ENCODE data around the gene PARVB.
"Not testable (repeated sequence)": the region's sequence is repeated elsewhere in the genome, so short reads cannot be mapped to it uniquely, and the experiment has no call there.

The PARVB gene

GRCh38 chr22:44103735-44104480, 79.8 kb downstream of the PARVB start:
- Histone ChIP-seq H3K36me3 (no peaks in the 10 kb centered on the region), H3K4me1 (peaks cover under 1% of the 10 kb centered on the region; the same call in 1 of the 2 replicates), H3K4me3 (ENCODE audit: low read depth, low read length) (no peak overlapping the region), H3K27me3 (no peaks in the 10 kb centered on the region), H3K9me3 (no peaks in the 10 kb centered on the region)
- DNase-seq, result no peak
- TF ChIP-seq, protein P1, sequence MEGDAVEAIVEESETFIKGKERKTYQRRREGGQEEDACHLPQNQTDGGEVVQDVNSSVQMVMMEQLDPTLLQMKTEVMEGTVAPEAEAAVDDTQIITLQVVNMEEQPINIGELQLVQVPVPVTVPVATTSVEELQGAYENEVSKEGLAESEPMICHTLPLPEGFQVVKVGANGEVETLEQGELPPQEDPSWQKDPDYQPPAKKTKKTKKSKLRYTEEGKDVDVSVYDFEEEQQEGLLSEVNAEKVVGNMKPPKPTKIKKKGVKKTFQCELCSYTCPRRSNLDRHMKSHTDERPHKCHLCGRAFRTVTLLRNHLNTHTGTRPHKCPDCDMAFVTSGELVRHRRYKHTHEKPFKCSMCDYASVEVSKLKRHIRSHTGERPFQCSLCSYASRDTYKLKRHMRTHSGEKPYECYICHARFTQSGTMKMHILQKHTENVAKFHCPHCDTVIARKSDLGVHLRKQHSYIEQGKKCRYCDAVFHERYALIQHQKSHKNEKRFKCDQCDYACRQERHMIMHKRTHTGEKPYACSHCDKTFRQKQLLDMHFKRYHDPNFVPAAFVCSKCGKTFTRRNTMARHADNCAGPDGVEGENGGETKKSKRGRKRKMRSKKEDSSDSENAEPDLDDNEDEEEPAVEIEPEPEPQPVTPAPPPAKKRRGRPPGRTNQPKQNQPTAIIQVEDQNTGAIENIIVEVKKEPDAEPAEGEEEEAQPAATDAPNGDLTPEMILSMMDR (IDR thresholded peaks at IDR 0.05; ENCODE audit: low read depth, low read length), result no peak

DNA sequence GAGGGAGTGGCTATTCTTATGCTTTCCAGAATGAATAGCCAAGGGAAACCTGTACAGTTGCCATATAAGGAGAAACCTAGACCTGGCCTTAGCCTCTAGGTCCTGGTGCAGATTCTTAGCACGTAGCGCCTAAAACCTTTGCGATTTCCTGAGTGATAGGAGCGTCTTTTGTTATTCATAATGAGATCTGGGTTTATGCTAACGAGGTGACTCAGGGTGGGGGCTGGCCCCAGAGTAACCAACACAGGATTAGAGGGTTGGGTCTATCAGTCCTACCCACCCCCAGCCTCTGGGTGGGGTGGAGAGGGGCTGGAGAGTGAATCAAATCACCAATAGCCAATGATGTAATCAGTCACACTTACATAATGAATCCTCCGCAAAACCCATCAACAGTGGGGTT, 83.2 kb downstream of the PARVB start:
- Histone ChIP-seq H3K36me3 (no peaks in the 10 kb centered on the region), H3K27me3 (no peaks in the 10 kb centered on the region), H3K4me1 (peaks cover 17% of the 10 kb centered on the region), H3K4me3 (ENCODE audit: low read depth, low read length) (no peak overlapping the region), H3K9me3 (no peaks in the 10 kb centered on the region)
- TF ChIP-seq, protein P1 (IDR thresholded peaks at IDR 0.05; ENCODE audit: low read depth, low read length), result no peak
- no peak for DNase-seq

DNA sequence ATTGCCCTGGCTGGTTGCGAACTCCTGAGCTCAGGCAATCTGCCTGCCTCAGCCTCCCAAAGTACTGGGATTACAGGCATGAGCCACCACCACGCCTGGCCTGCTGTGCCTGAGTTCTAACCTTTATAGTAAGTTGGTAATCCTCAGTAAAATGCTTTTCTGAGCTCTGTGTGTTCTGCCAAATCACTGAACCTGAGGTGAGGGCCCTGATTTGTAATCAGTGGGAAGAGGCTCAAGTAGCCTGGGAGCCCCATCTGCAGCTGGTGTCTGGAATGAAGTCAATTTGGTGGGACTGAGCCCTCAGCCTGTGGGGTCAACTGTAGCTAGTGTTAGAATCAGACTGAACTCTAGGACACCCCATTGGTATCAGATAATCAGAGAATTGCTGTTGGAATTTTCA, 84.0 kb downstream of the PARVB start:
- Histone ChIP-seq H3K9me3 (no peaks in the 10 kb centered on the region), H3K27me3 (no peaks in the 10 kb centered on the region), H3K36me3 (no peaks in the 10 kb centered on the region), H3K4me1 (peaks cover 17% of the 10 kb centered on the region), H3K4me3 (ENCODE audit: low read depth, low read length) (no peak overlapping the region)
- DNase-seq, result no peak
- TF ChIP-seq, protein P1 (IDR thresholded peaks at IDR 0.05; ENCODE audit: low read depth, low read length), result no peak

DNA sequence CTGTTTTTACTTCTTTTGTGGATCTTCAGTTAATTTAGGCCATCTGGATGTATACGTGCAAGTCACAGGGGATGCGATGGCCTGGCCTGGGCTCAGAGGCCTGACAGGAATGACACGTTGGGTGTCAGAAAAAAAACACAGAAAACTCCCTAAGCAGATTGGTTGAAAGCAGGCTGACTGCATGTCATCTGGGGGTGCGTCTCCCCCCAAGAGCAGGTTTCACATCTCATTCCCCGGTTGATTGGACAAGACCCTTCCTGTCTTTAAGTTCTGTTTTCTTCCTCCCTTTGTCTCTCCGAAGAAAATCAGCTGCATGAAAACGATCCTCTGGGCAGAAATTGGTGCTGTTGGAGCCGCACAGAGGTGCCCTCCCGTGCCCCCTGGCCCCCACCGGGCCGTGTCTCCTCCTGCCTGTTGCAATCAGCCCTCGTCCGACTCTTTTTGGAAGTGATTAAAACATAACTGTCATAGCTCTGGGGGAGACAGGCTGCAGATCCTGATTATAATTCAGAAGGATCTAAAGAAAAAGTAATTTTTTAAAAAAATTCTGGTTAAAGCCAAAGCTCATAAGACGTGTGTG, 84.8 kb downstream of the PARVB start:
- Histone ChIP-seq H3K27me3 (no peaks in the 10 kb centered on the region), H3K9me3 (no peaks in the 10 kb centered on the region), H3K4me1 (peaks cover 17% of the 10 kb centered on the region), H3K4me3 (ENCODE audit: low read depth, low read length) (no peak overlapping the region), H3K36me3 (no peaks in the 10 kb centered on the region)
- DNase-seq, result no peak
- TF ChIP-seq, protein P1 (IDR thresholded peaks at IDR 0.05; ENCODE audit: low read depth, low read length), result no peak

DNA sequence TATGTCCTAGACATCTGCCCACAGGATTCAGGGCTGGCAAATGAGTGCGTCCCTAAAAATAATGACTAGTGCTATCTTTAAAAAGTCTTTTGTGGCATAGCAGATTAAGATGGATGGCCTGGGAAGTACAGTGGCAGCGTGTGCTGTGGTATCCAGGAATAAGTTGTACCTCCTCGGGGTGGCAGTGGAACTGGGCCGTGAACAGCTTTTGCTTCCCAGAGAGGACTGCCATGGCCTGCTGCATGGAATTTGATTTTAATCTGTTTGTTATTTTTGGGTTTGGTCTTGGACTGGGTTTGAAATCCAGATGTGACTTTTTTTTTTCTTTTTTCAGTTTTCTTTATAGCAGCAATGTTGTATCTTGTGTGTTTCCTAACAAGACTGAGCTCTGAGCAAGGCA, 85.3 kb downstream of the PARVB start:
- Histone ChIP-seq H3K4me3 (ENCODE audit: low read depth, low read length) (no peak overlapping the region), H3K27me3 (no peaks in the 10 kb centered on the region), H3K9me3 (no peaks in the 10 kb centered on the region), H3K4me1 (peaks cover 17% of the 10 kb centered on the region), H3K36me3 (no peaks in the 10 kb centered on the region)
- no peak for DNase-seq
- TF ChIP-seq, protein P1 (IDR thresholded peaks at IDR 0.05; ENCODE audit: low read depth, low read length), result no peak

- not testable (repeated sequence) for H3K36me3 ChIP-seq; H3K27me3 ChIP-seq; DNase-seq; H3K4me3 ChIP-seq (ENCODE audit: low read depth, low read length); H3K9me3 ChIP-seq
- peaks cover 17% of the 10 kb centered on the region for H3K4me1 ChIP-seq
Measured at GRCh38 chr22:44110656-44111055, 86.6 kb downstream of the PARVB start.
